Fibroblast of skin of abdomen (primary cell): ENCODE results near the gene SUPT3H.

Experiments
- DNase-seq: peaks from one replicate; pipeline ENCODE4 v3.0.0-alpha.2; 2013

The SUPT3H gene

DNA sequence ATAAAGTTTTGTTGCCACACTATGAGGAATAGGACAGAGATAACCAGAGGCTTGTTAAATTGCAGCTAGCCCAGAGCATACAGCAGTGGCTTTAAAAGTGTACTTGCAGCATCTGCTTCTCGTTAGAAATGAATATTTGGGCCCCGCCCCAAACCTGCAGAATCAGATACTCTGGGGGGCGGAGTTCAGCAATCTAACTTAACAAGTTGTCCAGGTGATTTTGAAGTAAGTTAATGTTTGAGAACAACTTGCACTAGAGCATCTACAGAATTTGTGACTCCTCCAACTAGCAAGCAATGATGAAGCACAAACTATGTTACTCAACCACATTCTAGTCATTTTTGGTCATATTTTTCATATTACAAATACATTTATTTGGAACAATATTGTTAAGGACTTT, 10.6 kb upstream of the SUPT3H start:
- peak; percentile 45 for DNase-seq

- peak; percentile 78 for DNase-seq
These were observed 9.5 kb upstream of the SUPT3H start for GRCh38 chr6:45387236-45387635.

GRCh38 chr6:45386501-45386900, 8.8 kb upstream of the SUPT3H start:
- no peak for DNase-seq

DNA sequence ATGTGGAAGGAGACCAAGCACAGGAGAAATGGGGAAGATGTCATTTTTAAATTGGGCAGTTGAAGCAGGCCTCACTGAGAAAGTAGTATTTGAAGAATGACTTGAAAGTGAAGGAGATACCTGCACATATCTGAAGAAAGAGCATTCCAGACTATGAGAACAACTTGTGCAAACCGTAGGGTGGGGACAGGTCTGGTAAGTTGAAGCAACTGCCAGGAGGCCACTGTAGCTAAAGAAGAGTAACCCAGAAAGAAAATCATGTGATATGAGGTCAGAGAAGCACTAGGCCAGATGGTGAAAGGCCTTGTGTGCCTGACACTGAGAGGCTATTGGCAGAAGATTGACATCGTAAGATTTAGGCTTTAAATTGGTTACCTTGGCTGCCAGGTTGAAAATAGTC, 4.7 kb upstream of the SUPT3H start:
- no peak for DNase-seq

DNA sequence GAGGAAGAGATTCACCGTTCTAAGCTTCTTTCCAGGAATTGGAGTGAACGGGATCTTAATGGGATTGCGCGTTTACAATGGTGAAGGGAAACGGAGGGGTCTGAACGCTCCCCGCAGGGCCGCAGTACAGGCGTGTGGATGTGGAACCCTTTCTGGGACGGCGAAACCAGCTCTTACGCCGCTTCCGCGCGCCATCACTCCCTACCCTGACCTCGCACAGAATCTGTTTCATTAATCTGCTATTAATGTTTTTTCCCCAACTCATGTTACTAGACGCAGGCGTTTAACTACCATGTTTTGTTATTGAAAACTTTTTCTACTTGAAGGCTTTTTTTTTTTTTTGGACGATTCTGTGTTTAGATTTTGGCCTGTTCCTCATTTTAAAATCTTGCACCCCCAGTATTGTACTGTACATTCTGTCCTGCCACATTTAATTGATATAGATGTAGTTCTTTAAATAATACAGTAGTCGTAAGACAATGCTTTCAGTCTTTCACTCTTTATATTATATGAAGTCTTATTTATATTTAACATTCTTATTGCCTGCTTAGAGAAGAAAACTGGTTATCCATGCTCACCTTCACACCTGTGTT, 696 bp upstream of the SUPT3H start:
- DNase-seq, result no peak

- DNase-seq, result no peak
These were observed 636 bp downstream of the SUPT3H start for GRCh38 chr6:45377043-45377553.

- peak; percentile 13 for DNase-seq
These were observed 1.3 kb downstream of the SUPT3H start for GRCh38 chr6:45376310-45377042.

DNA sequence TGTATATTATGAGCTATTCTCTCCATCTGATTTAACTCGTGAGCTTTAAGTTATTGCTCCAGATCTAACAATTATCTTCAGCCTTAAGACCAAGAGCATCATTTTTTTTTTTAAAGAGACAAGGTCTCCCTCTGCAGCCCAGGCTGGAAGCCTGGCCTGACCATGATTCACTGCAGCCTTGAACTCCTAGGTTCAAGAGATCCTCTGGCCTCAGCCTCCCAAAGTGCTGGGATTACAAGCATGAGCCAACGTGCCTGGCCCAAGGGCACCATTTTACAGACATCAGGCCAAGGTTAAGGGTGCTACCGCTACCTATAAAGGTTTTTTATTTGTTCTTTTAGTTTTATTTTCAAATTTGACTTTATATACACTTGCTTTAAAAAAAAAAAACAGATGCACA, 2.3 kb downstream of the SUPT3H start:
- DNase-seq, result no peak

GRCh38 chr6:45371924-45372573, 5.7 kb downstream of the SUPT3H start:
- DNase-seq, result peak; percentile 31

- no peak for DNase-seq
These were observed 7.9 kb downstream of the SUPT3H start for GRCh38 chr6:45369870-45370269.

DNA sequence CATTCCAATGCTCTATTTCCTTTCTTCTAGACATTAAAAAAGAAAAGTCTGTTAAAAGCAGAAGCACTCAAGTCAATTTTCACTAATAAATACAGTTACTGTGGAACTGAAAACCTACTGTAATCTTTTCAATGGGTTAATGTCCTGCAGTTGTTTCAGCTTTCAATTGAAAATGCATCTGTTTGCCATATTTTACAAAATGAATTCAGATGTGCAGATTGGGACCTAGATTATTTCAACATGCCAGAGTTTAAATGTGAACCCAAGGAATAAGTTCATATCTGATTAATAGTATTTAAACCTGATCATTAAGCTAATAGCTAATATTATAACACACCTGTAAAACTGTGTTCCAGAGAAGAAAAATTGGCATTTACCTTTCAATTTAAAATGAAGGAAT, 9.7 kb downstream of the SUPT3H start:
- DNase-seq, result no peak

DNA sequence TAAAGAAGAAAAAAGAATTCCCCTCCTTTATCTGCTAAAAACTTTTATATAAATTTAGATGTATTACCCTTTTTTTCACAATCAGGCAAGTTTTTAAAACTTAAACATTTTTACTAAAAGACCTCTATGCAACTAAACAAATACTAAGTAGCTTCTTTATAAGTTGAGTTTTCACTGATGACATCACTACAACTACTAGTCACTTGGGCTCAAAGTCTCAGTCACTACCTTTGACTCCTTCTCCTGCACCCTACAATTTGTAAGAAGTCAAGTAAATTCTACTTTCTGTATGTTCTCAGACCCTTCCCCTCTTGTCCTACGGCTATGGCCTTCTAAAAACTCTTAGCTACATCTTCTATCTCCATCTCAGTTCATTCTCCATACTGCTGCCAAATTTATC, 11.2 kb downstream of the SUPT3H start:
- DNase-seq, result no peak

DNA sequence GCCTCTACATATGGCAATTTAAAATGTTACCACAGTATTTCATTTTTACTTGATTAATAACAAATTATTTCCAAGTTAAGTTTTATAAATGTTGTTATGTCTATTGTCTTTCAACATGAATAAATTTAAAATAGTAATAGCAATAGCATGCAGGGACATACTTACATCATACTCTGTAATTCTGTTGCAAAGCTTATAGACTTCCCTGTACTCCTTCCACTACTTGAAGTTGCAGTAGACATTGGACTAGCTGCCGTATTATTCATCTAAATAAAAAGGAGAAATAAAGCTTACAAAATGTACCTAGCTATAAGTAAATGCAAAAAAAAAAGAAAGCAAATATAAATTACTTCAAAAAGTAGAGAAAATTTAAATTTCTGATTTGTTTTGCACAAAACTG, 12.7 kb downstream of the SUPT3H start:
- no peak for DNase-seq

DNA sequence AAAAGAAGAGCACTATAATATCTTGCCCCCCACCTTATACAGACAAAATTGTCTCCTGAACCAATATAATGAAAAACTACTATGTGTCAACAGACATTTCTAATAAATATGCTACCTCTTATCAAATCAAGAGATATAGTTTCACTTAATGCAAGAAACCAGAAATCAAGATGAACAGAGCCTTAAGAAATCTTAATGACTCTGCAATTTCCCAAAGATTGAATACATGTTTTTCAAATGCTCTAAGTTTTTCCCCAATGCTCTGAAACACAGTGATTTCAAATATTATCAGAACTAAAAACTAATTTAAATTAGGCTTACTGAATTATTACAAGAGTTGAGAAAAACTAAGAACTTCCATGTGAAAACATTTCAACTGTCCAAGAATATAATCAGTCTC, 13.3 kb downstream of the SUPT3H start:
- DNase-seq, result no peak

DNA sequence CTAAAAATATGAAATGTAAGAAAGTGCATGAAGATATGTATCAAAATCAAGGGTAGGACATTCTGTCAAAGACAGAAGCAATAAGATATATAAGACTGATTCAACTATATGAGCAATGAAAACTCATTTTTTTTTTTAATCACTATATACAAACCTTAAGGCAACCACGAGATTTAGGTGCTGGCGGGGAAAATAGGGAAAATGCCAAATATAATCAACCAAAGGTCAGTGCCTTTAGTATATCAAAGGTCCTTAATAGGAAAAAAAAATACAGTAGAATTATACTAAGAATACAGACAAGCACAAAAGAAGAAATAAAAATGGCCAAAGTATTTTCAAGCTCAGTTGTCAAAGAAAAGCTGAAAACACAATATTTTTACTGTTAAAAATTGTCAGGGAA, 24.1 kb downstream of the SUPT3H start:
- DNase-seq, result no peak

GRCh38 chr6:45351667-45352066, 26.1 kb downstream of the SUPT3H start:
- no peak for DNase-seq

GRCh38 chr6:45351076-45351475, 26.7 kb downstream of the SUPT3H start:
- DNase-seq, result no peak

GRCh38 chr6:45350186-45350710, 27.5 kb downstream of the SUPT3H start:
- no peak for DNase-seq

- DNase-seq, result no peak
These were observed 32.8 kb downstream of the SUPT3H start for GRCh38 chr6:45344900-45345299.

GRCh38 chr6:45328523-45328922, 49.2 kb downstream of the SUPT3H start:
- no peak for DNase-seq

DNA sequence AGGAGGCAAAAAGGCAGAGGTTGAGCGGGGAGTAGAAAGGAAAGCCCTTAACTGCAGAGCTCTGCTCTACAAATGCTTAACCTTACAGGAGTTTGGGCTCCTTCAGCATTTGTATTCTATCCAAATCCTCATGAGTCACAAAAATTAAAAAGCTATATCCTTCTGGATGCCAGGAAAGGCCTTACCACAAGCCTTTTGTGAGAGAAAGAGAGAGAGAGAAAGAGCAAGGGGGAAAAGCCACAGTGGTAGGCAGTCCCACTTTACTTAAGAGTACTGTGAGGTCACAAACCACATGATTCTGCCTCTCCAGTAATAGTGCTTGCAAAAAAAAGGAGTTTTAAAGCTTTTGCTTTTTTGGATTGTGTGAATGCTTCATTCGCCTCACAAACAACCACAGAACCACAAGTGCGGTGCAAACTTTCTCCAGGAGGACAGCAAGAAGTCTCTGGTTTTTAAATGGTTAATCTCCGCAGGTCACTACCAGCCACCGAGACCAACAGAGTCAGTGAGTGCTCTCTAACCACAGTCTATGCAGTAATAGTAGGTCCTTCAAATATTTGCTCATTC, 49.7 kb downstream of the SUPT3H start, which contains the start of gene RUNX2:
Gene RUNX2 (plus strand): TSS at position 375 of the 567 bp plus-strand sequence. CDS start 397 bp downstream, outside the sequence.
- peak; percentile 94 for DNase-seq

GRCh38 chr6:45326698-45327417, 50.9 kb downstream of the SUPT3H start:
- no peak for DNase-seq
